GM12878 (cell line): ENCODE results near the gene F12. TPM values are rescaled to one million over a fixed set of nuclear protein-coding genes. Genes with fewer than 3 reads are reported as not detected.
A peak's percentile ranks its signal among the peaks of the same experiment; 100 is the strongest.

ENCODE experiments used
- ATAC-seq: fragments of 200-7000 bp; cut with Tn5 transposase; 3 replicates; pipeline ENCODE4 v1.9.1; 2020; ENCODE audit warnings: mild to moderate bottlenecking, moderate library complexity
- BruUV-seq: library from RNA; stranded (reverse); fragments of 400-500 nt; replicated peaks from 2 replicates; lab custom pipeline; 2021; lab: Mats Ljungman, UMichigan
- CTCF ChIA-PET: fragments of 300-600 bp; sonication (Branson Sonifier 250); formaldehyde crosslinking; extraction: SDS; loops from one replicate; lab custom pipeline; 2021; ENCODE audit warnings: inconsistent platforms; lab: Yijun Ruan, JAX
- POLR2A ChIA-PET: fragments of 350-600 bp; formaldehyde crosslinking; extraction: SDS; loops from one replicate; lab custom pipeline; 2021; ENCODE audit warnings: inconsistent platforms; lab: Charles Lee
- RAD21 ChIA-PET: fragments of 300-600 bp; sonication (Branson Sonifier 250); formaldehyde crosslinking; loops from one replicate; lab custom pipeline; 2023; ENCODE audit warnings: antibody characterized with exemption; ENCODE audit not compliant: unreplicated experiment; lab: Charles Lee
- SMC1A ChIA-PET: fragments of 300-600 bp; sonication (Branson Sonifier 250); formaldehyde crosslinking; loops from one replicate; lab custom pipeline; 2023; ENCODE audit not compliant: unreplicated experiment, uncharacterized antibody; lab: Charles Lee
- DNase-seq: peaks from one replicate; pipeline ENCODE4 v3.0.0-alpha.2; 2011; ENCODE audit warnings: low read depth, low spot score
- FAIRE-seq: peaks from 3 replicates; lab custom pipeline; 2011; peaks lifted over from hg19 to GRCh38; lab: Jason Lieb, UNC
- H2AFZ ChIP-seq: 2 replicates; pipeline ENCODE4 v1.6.0; 2011; ENCODE audit warnings: low read depth, low read length, control low read depth; ENCODE audit not compliant: control insufficient read depth
- H3K27ac ChIP-seq: 2 replicates; pipeline ENCODE4 v1.5.1; 2011; ENCODE audit warnings: control low read depth; ENCODE audit not compliant: control insufficient read depth, insufficient read depth
- H3K27me3 ChIP-seq, 2 experiments: replicated peaks in 1 of 2; 2 replicates each; pipeline versions ENCODE4 v1.6.0 to v1.6.1; 2011; ENCODE audit warnings: low read length in 1 of 2; ENCODE audit not compliant: control insufficient read depth in 2 of 2, insufficient read depth in 2 of 2
- H3K36me3 ChIP-seq, 2 experiments: 2 replicates each; pipeline ENCODE4 v1.5.1; 2011; ENCODE audit warnings: low read length in 1 of 2; ENCODE audit not compliant: control insufficient read depth in 2 of 2, insufficient read depth in 2 of 2
- H3K4me1 ChIP-seq: 2 replicates; pipeline ENCODE4 v1.6.1; 2011; ENCODE audit warnings: mild to moderate bottlenecking, low read length, moderate library complexity, mixed read lengths; ENCODE audit not compliant: control insufficient read depth, insufficient read depth
- H3K4me2 ChIP-seq: 2 replicates; pipeline ENCODE4 v1.6.0; 2011; ENCODE audit warnings: control low read depth; ENCODE audit not compliant: control insufficient read depth, insufficient read depth
- H3K4me3 ChIP-seq: fragments of 200-600 bp; sonication (generic); 2 replicates; pipeline ENCODE4 v1.5.1; 2016
- H3K79me2 ChIP-seq: 2 replicates; pipeline ENCODE4 v1.6.0; 2011; ENCODE audit warnings: low read length; ENCODE audit not compliant: control insufficient read depth, insufficient read depth
- H3K9ac ChIP-seq: 2 replicates; pipeline ENCODE4 v1.8.0; 2011; ENCODE audit warnings: low read length, control low read depth, mixed read lengths; ENCODE audit not compliant: control insufficient read depth, insufficient read depth
- H3K9me3 ChIP-seq: replicated peaks from 3 replicates; pipeline ENCODE4 v1.5.1; 2011; ENCODE audit warnings: mild to moderate bottlenecking, low read length; ENCODE audit not compliant: control insufficient read depth, insufficient read depth
- H4K20me1 ChIP-seq: 2 replicates; pipeline ENCODE4 v1.6.0; 2011; ENCODE audit not compliant: control insufficient read depth, insufficient read depth
- CBX3 ChIP-seq: fragments of 200-600 bp; sonication (generic); IDR thresholded peaks from 2 replicates; pipeline ENCODE4 v1.6.1; 2016; ENCODE audit warnings: low read depth, borderline replicate concordance
- GABPA ChIP-seq: IDR thresholded peaks from 2 replicates; pipeline ENCODE4 v1.6.1; 2014; ENCODE audit warnings: antibody characterized with exemption, low read depth, mild to moderate bottlenecking, inconsistent platforms
- HDGF ChIP-seq: fragments of 450-650 bp; IDR thresholded peaks from 2 replicates; pipeline ENCODE4 v1.6.1; 2016; ENCODE audit warnings: antibody characterized with exemption
- IKZF2 ChIP-seq, 2 experiments: fragments of 450-650 bp; IDR thresholded peaks; 2 replicates each; pipeline ENCODE4 v1.6.1; 2017; ENCODE audit warnings: mild to moderate bottlenecking in 2 of 2, moderate library complexity in 2 of 2
- MEF2B ChIP-seq: fragments of 450-650 bp; IDR thresholded peaks from 2 replicates; pipeline ENCODE4 v1.6.1; 2018; ENCODE audit warnings: mild to moderate bottlenecking, moderate library complexity; ENCODE audit not compliant: partially characterized antibody, poor library complexity, severe bottlenecking
- NR2C2 ChIP-seq: IDR thresholded peaks from 2 replicates; pipeline ENCODE4 v1.6.1; 2011; ENCODE audit warnings: borderline replicate concordance, low read depth; ENCODE audit not compliant: control insufficient read depth, insufficient read length
- PAX8 ChIP-seq: fragments of 450-650 bp; IDR thresholded peaks from 2 replicates; pipeline ENCODE4 v1.6.1; 2017; ENCODE audit warnings: mild to moderate bottlenecking, moderate library complexity
- RAD21 ChIP-seq: IDR thresholded peaks from 2 replicates; pipeline ENCODE4 v1.6.1; 2011; ENCODE audit warnings: mild to moderate bottlenecking, low read depth, low read length, moderate library complexity; ENCODE audit not compliant: insufficient read depth
- RFX5 ChIP-seq: IDR thresholded peaks from 2 replicates; pipeline ENCODE4 v1.6.1; 2011; ENCODE audit warnings: low read depth, low read length, improper control_type of control experiment
- SMAD5 ChIP-seq: IDR thresholded peaks from 2 replicates; pipeline ENCODE4 v1.6.1; 2016; ENCODE audit warnings: antibody characterized with exemption, low read depth
- STAT3 ChIP-seq: IDR thresholded peaks from 2 replicates; pipeline ENCODE4 v1.6.1; 2011; ENCODE audit warnings: low read depth, low read length, improper control_type of control experiment
- WGBS: methylation state at CpG from one replicate; pipeline ENCODE4 v1.1.6; 2016; ENCODE audit warnings: low lambda C conversion rate; ENCODE audit not compliant: insufficient replicate concordance, insufficient coverage; ENCODE audit errors: missing lambda C conversion rate; 5-methylcytosine and 5-hydroxymethylcytosine counted together
- in situ Hi-C: fragments of 300-500 bp; cut with MboI; formaldehyde crosslinking; loops from 9 replicates; pipeline ENCODE4 v1.14.3; 2018; ENCODE audit warnings: mixed read lengths
- intact Hi-C: fragments of 100-400 bp; cut with micrococcal nuclease; formaldehyde crosslinking; loops from one replicate; pipeline ENCODE4 v1.14.2; 2022; ENCODE audit not compliant: unreplicated experiment
- polyA plus RNA-seq, 11 experiments: library from polyadenylated mRNA; depleted of rRNA in 4 of 11; unstranded in 6 of 11; stranded (reverse) in 5 of 11; fragments of >200 nt; fragmentation: Nextera tagmentation in 4 of 11; fragmentation: Illumina TruSeq in 1 of 11; extraction: Ambion mirVana in 4 of 11; extraction: Trizol in 1 of 11; gene quantifications; 1 replicate in 1 of 11; 2 replicates in 10 of 11; pipeline versions ENCODE4 v1.2.1 to v1.2.3, GENCODE V29; 2011 to 2016; ENCODE audit warnings: inconsistent platforms in 2 of 11, missing spikeins in 2 of 11, low read depth in 1 of 11
- total RNA-seq, 4 experiments: library from RNA; depleted of rRNA in 3 of 4; stranded (reverse); fragments of >200 nt in 3 of 4; fragmentation: Illumina TruSeq in 1 of 4; extraction: Trizol in 1 of 4; gene quantifications; 2 replicates each; pipeline versions ENCODE4 v1.2.1 to v1.2.3, GENCODE V29; 2013 to 2021
- TF ChIP-seq, protein P1 (sequence below): fragments of 450-650 bp; IDR thresholded peaks from 2 replicates; pipeline ENCODE4 v1.6.1; 2016; ENCODE audit warnings: mild to moderate bottlenecking
- TF ChIP-seq, protein P2 (sequence below), 3 experiments: IDR thresholded peaks in 2 of 3; conservative IDR thresholded peaks in 1 of 3; 2 replicates each; pipeline ENCODE4 v1.5.1; 2011; ENCODE audit warnings: low read depth in 3 of 3, low read length in 3 of 3, mild to moderate bottlenecking in 3 of 3, control low read depth in 2 of 3, moderate library complexity in 2 of 3, inconsistent platforms in 1 of 3, mixed read lengths in 1 of 3; ENCODE audit not compliant: control insufficient read depth in 2 of 3, insufficient read depth in 1 of 3; ENCODE audit errors: extremely low read depth in 1 of 3
- TF ChIP-seq, protein P3 (sequence below): IDR thresholded peaks from 2 replicates; pipeline ENCODE4 v1.6.1; 2011; ENCODE audit warnings: borderline replicate concordance, low read depth, mild to moderate bottlenecking, moderate library complexity, low read length; ENCODE audit not compliant: insufficient read depth, poor library complexity, severe bottlenecking
- TF ChIP-seq, protein P4 (sequence below): IDR thresholded peaks from 2 replicates; pipeline ENCODE4 v1.6.1; 2011; ENCODE audit warnings: low read depth, low read length, improper control_type of control experiment, borderline replicate concordance

F12 gene
- total and polyA plus RNA-seq, 10 of the 15 experiments (the other 5 are each of a cell fraction or from before 2014, with no cell fraction given), result 0.25 to 11.3 (median 5.5) TPM

DNA sequence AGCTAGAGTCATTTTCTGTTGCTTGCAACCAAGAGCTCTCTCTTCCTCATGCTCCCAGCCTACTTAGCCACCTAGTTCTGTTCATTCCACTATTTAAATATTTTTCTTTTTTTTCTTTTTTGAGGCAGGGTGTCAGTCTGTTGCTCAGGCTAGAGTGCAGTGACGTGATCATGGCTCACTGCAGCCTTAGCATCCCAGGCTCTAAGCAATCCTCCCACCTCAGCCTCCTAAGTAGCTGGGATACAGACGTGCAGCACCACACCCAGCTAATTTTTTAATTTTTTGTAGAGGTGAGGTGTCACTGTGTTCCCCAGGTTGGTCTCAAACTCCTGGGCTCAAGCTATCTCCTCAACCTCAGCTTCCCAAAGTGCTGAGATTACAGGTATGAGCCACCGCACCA, 5.1 kb upstream of the F12 start (continued):
- TF ChIP-seq MEF2B, result no peak
- TF ChIP-seq, protein P1, sequence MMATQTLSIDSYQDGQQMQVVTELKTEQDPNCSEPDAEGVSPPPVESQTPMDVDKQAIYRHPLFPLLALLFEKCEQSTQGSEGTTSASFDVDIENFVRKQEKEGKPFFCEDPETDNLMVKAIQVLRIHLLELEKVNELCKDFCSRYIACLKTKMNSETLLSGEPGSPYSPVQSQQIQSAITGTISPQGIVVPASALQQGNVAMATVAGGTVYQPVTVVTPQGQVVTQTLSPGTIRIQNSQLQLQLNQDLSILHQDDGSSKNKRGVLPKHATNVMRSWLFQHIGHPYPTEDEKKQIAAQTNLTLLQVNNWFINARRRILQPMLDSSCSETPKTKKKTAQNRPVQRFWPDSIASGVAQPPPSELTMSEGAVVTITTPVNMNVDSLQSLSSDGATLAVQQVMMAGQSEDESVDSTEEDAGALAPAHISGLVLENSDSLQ, result no peak
- TF ChIP-seq GABPA, result no peak
- TF ChIP-seq RFX5, result no peak

DNA sequence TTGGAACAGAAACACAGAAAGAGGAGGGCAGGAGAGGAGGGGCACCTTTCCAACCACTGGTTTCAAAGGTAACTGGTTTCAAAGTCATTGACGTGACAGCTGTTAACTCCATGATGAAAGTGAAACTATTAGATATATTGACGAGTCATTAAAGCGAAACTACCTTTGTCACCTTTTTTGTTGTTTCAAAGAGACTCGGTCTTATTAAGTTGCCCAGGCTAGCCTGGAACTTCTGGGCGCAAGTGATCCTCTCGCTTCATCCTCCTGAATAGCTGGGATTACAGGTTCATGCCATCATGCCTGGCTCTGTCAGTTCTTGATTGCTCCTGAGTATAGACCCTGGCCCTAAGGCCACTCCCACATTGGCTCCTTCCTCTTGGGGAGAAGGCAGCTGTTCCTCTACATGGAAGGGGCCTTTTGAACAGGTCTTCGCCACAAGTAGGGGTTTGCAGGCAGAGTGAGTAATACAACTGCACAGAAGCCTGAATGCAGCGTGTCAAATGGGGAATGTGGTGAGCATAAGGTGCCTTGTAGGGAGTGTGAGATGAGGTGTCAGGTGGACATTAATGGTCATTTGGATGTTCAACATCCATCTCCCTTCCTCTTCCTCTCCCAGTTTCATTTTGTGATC, 3.4 kb upstream of the F12 start:
- peak; percentile 88 for ATAC-seq
- peak overlapping the region; percentile 63 for H2AFZ ChIP-seq
- peaks cover 18% of the 10 kb centered on the region for H3K4me1 ChIP-seq
- H3K9ac ChIP-seq, result peak overlapping the region; percentile 52
- H3K79me2 ChIP-seq, result no peaks in the 10 kb centered on the region
- peak overlapping the region; percentile 33; the same call in 1 of the 2 replicates for H3K4me3 ChIP-seq
- intact Hi-C loops (loop anchor here (1.0 to 2.0 kb wide), 2 partner anchors 14 to 42 kb away; partner anchors contain the start of gene GRK6), in situ Hi-C loops (no loop called here)
- H3K4me2 ChIP-seq, result peak overlapping the region; percentile 77
- DNase-seq, result peak; percentile 71
- SMC1A ChIA-PET, result interaction anchor here (0.5 to 3.3 kb wide), 7 partner anchors 13 to 1211 kb away, joined by 3 to 42 read pairs (median 5); partner anchors contain the start of gene GRK6
- no peaks in the 10 kb centered on the region for H3K27me3 ChIP-seq
- no peaks in the 10 kb centered on the region for H3K36me3 ChIP-seq
- 18% methylated on average over 8 of the region's 8 CpGs for WGBS
- H3K27ac ChIP-seq, result peak overlapping the region; percentile 83
- no peaks in the 10 kb centered on the region for H3K9me3 ChIP-seq
- CTCF ChIA-PET, result interaction anchor here (0.9 to 6.3 kb wide), 6 partner anchors 9 to 43 kb away, joined by 3 to 38 read pairs (median 4); no protein-coding TSS in a partner anchor
- no TSS peak for BruUV-seq
- POLR2A ChIA-PET, result interaction anchor here (1.3 to 7.0 kb wide), 6 partner anchors 9 to 35 kb away, joined by 3 to 107 read pairs (median 9); partner anchors contain the start of gene GRK6
- peak; percentile 87 for FAIRE-seq
- RAD21 ChIA-PET, result interaction anchor here (0.9 to 1.5 kb wide), 7 partner anchors 9 to 50 kb away, joined by 3 to 8 read pairs (median 5); partner anchors contain the start of gene GRK6
- H4K20me1 ChIP-seq, result no peaks in the 10 kb centered on the region
- TF ChIP-seq, protein P2, sequence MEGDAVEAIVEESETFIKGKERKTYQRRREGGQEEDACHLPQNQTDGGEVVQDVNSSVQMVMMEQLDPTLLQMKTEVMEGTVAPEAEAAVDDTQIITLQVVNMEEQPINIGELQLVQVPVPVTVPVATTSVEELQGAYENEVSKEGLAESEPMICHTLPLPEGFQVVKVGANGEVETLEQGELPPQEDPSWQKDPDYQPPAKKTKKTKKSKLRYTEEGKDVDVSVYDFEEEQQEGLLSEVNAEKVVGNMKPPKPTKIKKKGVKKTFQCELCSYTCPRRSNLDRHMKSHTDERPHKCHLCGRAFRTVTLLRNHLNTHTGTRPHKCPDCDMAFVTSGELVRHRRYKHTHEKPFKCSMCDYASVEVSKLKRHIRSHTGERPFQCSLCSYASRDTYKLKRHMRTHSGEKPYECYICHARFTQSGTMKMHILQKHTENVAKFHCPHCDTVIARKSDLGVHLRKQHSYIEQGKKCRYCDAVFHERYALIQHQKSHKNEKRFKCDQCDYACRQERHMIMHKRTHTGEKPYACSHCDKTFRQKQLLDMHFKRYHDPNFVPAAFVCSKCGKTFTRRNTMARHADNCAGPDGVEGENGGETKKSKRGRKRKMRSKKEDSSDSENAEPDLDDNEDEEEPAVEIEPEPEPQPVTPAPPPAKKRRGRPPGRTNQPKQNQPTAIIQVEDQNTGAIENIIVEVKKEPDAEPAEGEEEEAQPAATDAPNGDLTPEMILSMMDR (IDR thresholded peaks at IDR 0.05 in 2 of 3, conservative IDR thresholded peaks at IDR 0.05 in 1 of 3; ENCODE audit: control insufficient read depth in 2 of 3, extremely low read depth in 1 of 3, insufficient read depth in 1 of 3, low read depth in 3 of 3, low read length in 3 of 3), result no peak
- TF ChIP-seq, protein P3, sequence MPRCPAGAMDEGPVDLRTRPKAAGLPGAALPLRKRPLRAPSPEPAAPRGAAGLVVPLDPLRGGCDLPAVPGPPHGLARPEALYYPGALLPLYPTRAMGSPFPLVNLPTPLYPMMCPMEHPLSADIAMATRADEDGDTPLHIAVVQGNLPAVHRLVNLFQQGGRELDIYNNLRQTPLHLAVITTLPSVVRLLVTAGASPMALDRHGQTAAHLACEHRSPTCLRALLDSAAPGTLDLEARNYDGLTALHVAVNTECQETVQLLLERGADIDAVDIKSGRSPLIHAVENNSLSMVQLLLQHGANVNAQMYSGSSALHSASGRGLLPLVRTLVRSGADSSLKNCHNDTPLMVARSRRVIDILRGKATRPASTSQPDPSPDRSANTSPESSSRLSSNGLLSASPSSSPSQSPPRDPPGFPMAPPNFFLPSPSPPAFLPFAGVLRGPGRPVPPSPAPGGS, result no peak
- TF ChIP-seq, protein P4, sequence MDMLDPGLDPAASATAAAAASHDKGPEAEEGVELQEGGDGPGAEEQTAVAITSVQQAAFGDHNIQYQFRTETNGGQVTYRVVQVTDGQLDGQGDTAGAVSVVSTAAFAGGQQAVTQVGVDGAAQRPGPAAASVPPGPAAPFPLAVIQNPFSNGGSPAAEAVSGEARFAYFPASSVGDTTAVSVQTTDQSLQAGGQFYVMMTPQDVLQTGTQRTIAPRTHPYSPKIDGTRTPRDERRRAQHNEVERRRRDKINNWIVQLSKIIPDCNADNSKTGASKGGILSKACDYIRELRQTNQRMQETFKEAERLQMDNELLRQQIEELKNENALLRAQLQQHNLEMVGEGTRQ, result no peak
- no peak for TF ChIP-seq SMAD5
- TF ChIP-seq HDGF, result peak; percentile 65; the same call in 1 of the 2 replicates
- no peak for TF ChIP-seq PAX8
- TF ChIP-seq STAT3, result no peak
- no peak for TF ChIP-seq CBX3
- TF ChIP-seq RAD21, result no peak
- no peak for TF ChIP-seq NR2C2
- peak; percentile 68 to 76 for TF ChIP-seq IKZF2 (IDR thresholded peaks at IDR 0.05)
